HG02642 (cell line): Measurements from ENCODE around the gene PHLDB1.

ENCODE experiments used
- ATAC-seq: cut with Tn5 transposase; IDR thresholded peaks from one replicate; pipeline ENCODE4 v1.9.1; 2021; ENCODE audit warnings: mild to moderate bottlenecking; ENCODE audit not compliant: unreplicated experiment, poor library complexity

The PHLDB1 gene

GRCh38 chr11:118635642-118636041 is 28.2 kb downstream of the PHLDB1 start:
- no peak for ATAC-seq

GRCh38 chr11:118636569-118637290 is 29.3 kb downstream of the PHLDB1 start:
- no peak for ATAC-seq

- ATAC-seq, result no peak
These were observed 31.3 kb downstream of the PHLDB1 start for GRCh38 chr11:118638726-118639125.

- no peak for ATAC-seq
These were observed 32.5 kb downstream of the PHLDB1 start for GRCh38 chr11:118639899-118640298.

- ATAC-seq, result no peak
These were observed 33.1 kb downstream of the PHLDB1 start for GRCh38 chr11:118640332-118641154.

GRCh38 chr11:118641397-118642019 is 34.1 kb downstream of the PHLDB1 start:
- no peak for ATAC-seq

- ATAC-seq, result no peak
These were observed 36.0 kb downstream of the PHLDB1 start for GRCh38 chr11:118643142-118643994.

GRCh38 chr11:118643995-118644345 is 36.6 kb downstream of the PHLDB1 start:
- ATAC-seq, result no peak

- no peak for ATAC-seq
These were observed 37.1 kb downstream of the PHLDB1 start for GRCh38 chr11:118644496-118644895.

GRCh38 chr11:118645066-118645715 is 37.8 kb downstream of the PHLDB1 start:
- no peak for ATAC-seq

GRCh38 chr11:118646393-118646792 is 39.0 kb downstream of the PHLDB1 start:
- no peak for ATAC-seq

- ATAC-seq, result no peak
These were observed 40.9 kb downstream of the PHLDB1 start for GRCh38 chr11:118648291-118648690.

GRCh38 chr11:118649941-118650340 is 42.5 kb downstream of the PHLDB1 start:
- ATAC-seq, result no peak

GRCh38 chr11:118650366-118650765 is 43.0 kb downstream of the PHLDB1 start:
- no peak for ATAC-seq

- ATAC-seq, result no peak
These were observed 44.4 kb downstream of the PHLDB1 start for GRCh38 chr11:118651820-118652219.

- ATAC-seq, result no peak
These were observed 45.3 kb downstream of the PHLDB1 start for GRCh38 chr11:118652681-118653181.

- ATAC-seq, result no peak
These were observed 46.4 kb downstream of the PHLDB1 start for GRCh38 chr11:118653684-118654390.

- ATAC-seq, result no peak
These were observed 48.2 kb downstream of the PHLDB1 start for GRCh38 chr11:118655486-118656190.
